ENCODE results near the gene SYNGAP1. TPM values are rescaled to one million over a fixed set of nuclear protein-coding genes. Genes with fewer than 3 reads are reported as not detected.
"Not testable (repeated sequence)": the region's sequence is repeated elsewhere in the genome, so short reads cannot be mapped to it uniquely, and the experiment has no call there.

Gene SYNGAP1
- total RNA-seq, 1 experiment from 2014 or later, result 18.3 TPM

- BruUV-seq (replicated peaks), result no TSS peak
- Mint-ChIP-seq H3K4me1 (ENCODE audit: low read depth, unreplicated experiment) (peaks cover 8% of the 10 kb centered on the region), H3K4me3 (ENCODE audit: unreplicated experiment) (no peak overlapping the region), H3K27ac (ENCODE audit: unreplicated experiment) (no peak overlapping the region), H3K27me3 (ENCODE audit: insufficient read depth, unreplicated experiment) (no peaks in the 10 kb centered on the region), H3K36me3 (ENCODE audit: insufficient read depth, unreplicated experiment) (no peaks in the 10 kb centered on the region), H3K9me3 (ENCODE audit: unreplicated experiment) (no peaks in the 10 kb centered on the region)
- no peak for DNase-seq
- intact Hi-C loops (cut with micrococcal nuclease; ENCODE audit: unreplicated experiment), result no loop called here
- Histone ChIP-seq H3K27me3 (replicated peaks; ENCODE audit: control insufficient read depth, insufficient read depth, low read length) (no peaks in the 10 kb centered on the region), H3K9me3 (no peaks in the 10 kb centered on the region), H3K4me3 (ENCODE audit: low read depth, low read length) (no peak overlapping the region), H3K36me3 (ENCODE audit: control insufficient read depth, insufficient read depth, low read length) (no peaks in the 10 kb centered on the region), H3K4me1 (peaks cover 7% of the 10 kb centered on the region; the same call in 1 of the 2 replicates)
- CTCF ChIA-PET, result interaction anchor here (0.5 kb wide), 1 partner anchor 36 kb away, joined by 3 read pairs; no protein-coding TSS in a partner anchor
- POLR2A ChIA-PET, result interaction anchor here (0.7 kb wide), 1 partner anchor 77 kb away, joined by 9 read pairs; no protein-coding TSS in a partner anchor
- no peak for TF ChIP-seq CTCF (IDR thresholded peaks at IDR 0.05; ENCODE audit: insufficient read depth in 1 of 2, low read depth in 1 of 2, low read length in 1 of 2, severe bottlenecking in 1 of 2, unreplicated experiment in 1 of 2)
Measured at GRCh38 chr6:33373960-33374910, 45.6 kb upstream of the SYNGAP1 start.

- H3K36me3 ChIP-seq (ENCODE audit: control insufficient read depth, insufficient read depth, low read length), result no peaks in the 10 kb centered on the region
- Mint-ChIP-seq H3K36me3 (ENCODE audit: insufficient read depth, unreplicated experiment) (no peaks in the 10 kb centered on the region), H3K4me1 (ENCODE audit: low read depth, unreplicated experiment) (peaks cover 8% of the 10 kb centered on the region), H3K27me3 (ENCODE audit: insufficient read depth, unreplicated experiment) (no peaks in the 10 kb centered on the region), H3K4me3 (ENCODE audit: unreplicated experiment) (no peak overlapping the region), H3K27ac (ENCODE audit: unreplicated experiment) (no peak overlapping the region), H3K9me3 (ENCODE audit: unreplicated experiment) (no peaks in the 10 kb centered on the region)
- CTCF ChIA-PET, result interaction anchor here (0.6 kb wide), 1 partner anchor 35 kb away, joined by 3 read pairs; no protein-coding TSS in a partner anchor
- no peak overlapping the region for H3K4me3 ChIP-seq (ENCODE audit: low read depth, low read length)
- H3K4me1 ChIP-seq, result peaks cover 7% of the 10 kb centered on the region; the same call in 1 of the 2 replicates
- intact Hi-C loops (cut with micrococcal nuclease; ENCODE audit: unreplicated experiment), result no loop called here
- no peak for DNase-seq
- BruUV-seq (replicated peaks), result no TSS peak
- POLR2A ChIA-PET, result no interaction called here
- H3K27me3 ChIP-seq (replicated peaks; ENCODE audit: control insufficient read depth, insufficient read depth, low read length), result no peaks in the 10 kb centered on the region
- H3K9me3 ChIP-seq, result no peaks in the 10 kb centered on the region
- no peak for TF ChIP-seq CTCF (IDR thresholded peaks at IDR 0.05; ENCODE audit: insufficient read depth in 1 of 2, low read depth in 1 of 2, low read length in 1 of 2, severe bottlenecking in 1 of 2, unreplicated experiment in 1 of 2)
Measured at GRCh38 chr6:33375143-33375671, 44.7 kb upstream of the SYNGAP1 start.

GRCh38 chr6:33377171-33377570, 42.7 kb upstream of the SYNGAP1 start:
- Mint-ChIP-seq H3K4me1 (ENCODE audit: low read depth, unreplicated experiment) (peaks cover 8% of the 10 kb centered on the region), H3K27me3 (ENCODE audit: insufficient read depth, unreplicated experiment) (no peaks in the 10 kb centered on the region), H3K27ac (ENCODE audit: unreplicated experiment) (no peak overlapping the region), H3K9me3 (ENCODE audit: unreplicated experiment) (no peaks in the 10 kb centered on the region), H3K4me3 (ENCODE audit: unreplicated experiment) (no peak overlapping the region), H3K36me3 (ENCODE audit: insufficient read depth, unreplicated experiment) (no peaks in the 10 kb centered on the region)
- Histone ChIP-seq H3K27me3 (replicated peaks; ENCODE audit: control insufficient read depth, insufficient read depth, low read length) (no peaks in the 10 kb centered on the region), H3K4me3 (ENCODE audit: low read depth, low read length) (no peak overlapping the region), H3K36me3 (ENCODE audit: control insufficient read depth, insufficient read depth, low read length) (no peaks in the 10 kb centered on the region), H3K9me3 (no peaks in the 10 kb centered on the region), H3K4me1 (peaks cover 7% of the 10 kb centered on the region; the same call in 1 of the 2 replicates)
- no TSS peak for BruUV-seq (replicated peaks)
- ChIA-PET POLR2A (no interaction called here), CTCF (no interaction called here)
- no peak for TF ChIP-seq CTCF (IDR thresholded peaks at IDR 0.05; ENCODE audit: insufficient read depth in 1 of 2, low read depth in 1 of 2, low read length in 1 of 2, severe bottlenecking in 1 of 2, unreplicated experiment in 1 of 2)
- intact Hi-C loops (cut with micrococcal nuclease; ENCODE audit: unreplicated experiment), result no loop called here
- DNase-seq, result no peak

DNA sequence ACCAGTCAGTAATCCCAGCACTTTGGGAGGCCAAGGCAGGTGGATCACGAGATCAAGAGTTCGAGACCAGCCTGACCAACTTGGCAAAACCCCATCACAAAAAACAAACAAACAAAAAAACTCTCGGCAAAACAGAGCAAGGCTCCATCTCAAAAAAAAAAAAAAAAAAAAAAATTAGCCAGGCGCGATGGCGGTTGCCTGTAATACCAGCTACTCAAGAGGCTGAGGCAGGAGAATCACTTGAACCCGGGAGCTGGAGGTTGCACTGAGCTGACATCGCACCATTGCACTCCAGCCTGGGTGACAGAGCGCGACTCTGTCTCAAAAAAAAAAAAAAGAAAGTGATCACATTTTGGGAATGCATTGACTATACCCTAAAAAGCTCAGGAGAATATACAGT, 40.7 kb upstream of the SYNGAP1 start:
- H3K4me1 ChIP-seq; H3K4me3 ChIP-seq (ENCODE audit: low read depth, low read length); CTCF ChIA-PET; intact Hi-C loops (cut with micrococcal nuclease; ENCODE audit: unreplicated experiment); H3K36me3 ChIP-seq (ENCODE audit: control insufficient read depth, insufficient read depth, low read length); POLR2A ChIA-PET; H3K4me1 Mint-ChIP-seq (ENCODE audit: low read depth, unreplicated experiment); H3K4me3 Mint-ChIP-seq (ENCODE audit: unreplicated experiment); H3K27me3 ChIP-seq (replicated peaks; ENCODE audit: control insufficient read depth, insufficient read depth, low read length); DNase-seq; H3K9me3 Mint-ChIP-seq (ENCODE audit: unreplicated experiment); H3K27me3 Mint-ChIP-seq (ENCODE audit: insufficient read depth, unreplicated experiment); H3K36me3 Mint-ChIP-seq (ENCODE audit: insufficient read depth, unreplicated experiment); BruUV-seq (replicated peaks); H3K9me3 ChIP-seq; H3K27ac Mint-ChIP-seq (ENCODE audit: unreplicated experiment): not testable (repeated sequence)
